OCI-M1 (cell line): ENCODE measurements around the gene USP22.

Experiments used
- DNase-seq: peaks from one replicate; lab custom pipeline; 2025; lab: John Stamatoyannopoulos, UW

Gene USP22

DNA sequence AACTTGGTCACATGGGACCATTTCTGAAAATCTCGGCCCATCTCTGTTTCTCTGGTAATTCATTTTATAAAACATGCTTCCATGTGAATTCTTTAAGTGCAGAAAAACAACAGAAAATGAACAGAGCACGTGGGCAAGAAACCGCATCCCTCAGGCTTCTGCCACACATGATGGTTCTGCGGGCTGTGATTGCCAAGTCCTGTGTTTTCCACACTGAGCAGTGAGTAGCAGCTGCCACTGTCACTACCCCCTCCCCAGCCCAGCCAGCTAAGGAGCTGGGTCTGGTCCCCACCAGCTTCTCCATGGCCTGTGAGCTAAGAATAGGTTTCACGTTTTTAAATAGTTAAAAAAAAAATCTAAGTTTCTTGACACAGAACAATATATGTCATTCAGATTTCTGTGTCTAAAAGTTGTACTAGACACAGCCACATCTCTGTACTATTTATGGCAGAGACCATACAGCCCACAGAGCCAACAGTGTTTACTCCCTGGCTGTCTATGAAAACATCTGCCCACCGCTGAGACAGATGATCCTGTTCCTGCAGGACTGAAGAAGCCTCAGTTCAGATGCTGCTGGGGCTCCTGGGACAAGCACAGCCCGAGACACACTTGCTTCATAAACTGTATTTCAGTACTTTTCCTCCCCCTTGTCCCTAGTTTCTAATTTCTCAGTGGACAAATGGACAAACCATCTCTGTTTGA lies 41.5 kb downstream of the USP22 start:
- DNase-seq: no peak

DNA sequence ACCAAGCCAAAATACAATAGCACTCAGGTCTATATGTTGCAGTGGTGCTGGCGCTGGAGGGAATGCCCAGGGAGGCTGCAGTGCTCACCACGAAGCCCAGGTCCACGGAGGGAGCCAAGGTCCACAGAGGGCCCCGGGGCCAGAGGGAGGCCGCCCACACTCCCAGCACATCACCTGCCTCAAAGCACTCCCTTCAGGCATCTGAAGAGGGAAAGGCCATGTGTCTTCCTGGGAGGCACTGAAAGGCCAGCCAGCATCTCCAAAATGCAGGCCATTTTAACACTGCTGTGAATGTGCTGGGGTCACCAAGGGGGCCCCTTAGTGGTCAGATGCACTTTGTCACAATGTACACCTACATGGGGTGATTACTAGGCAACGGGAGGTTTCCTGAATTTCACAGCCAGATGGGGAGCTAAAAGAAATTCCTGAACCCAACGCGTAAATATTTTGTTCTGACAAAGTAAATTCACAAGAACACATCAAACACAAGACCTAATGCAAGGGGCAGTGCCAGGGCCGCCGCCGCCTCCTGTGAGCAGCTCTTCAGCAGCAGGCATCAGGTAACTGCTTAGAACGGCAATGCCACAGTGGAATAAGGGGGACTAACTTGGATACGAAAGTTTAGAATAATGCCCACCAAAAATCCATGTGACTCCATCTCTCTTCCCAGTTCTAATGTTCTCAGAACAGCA lies 42.8 kb downstream of the USP22 start:
- DNase-seq: no peak

DNA sequence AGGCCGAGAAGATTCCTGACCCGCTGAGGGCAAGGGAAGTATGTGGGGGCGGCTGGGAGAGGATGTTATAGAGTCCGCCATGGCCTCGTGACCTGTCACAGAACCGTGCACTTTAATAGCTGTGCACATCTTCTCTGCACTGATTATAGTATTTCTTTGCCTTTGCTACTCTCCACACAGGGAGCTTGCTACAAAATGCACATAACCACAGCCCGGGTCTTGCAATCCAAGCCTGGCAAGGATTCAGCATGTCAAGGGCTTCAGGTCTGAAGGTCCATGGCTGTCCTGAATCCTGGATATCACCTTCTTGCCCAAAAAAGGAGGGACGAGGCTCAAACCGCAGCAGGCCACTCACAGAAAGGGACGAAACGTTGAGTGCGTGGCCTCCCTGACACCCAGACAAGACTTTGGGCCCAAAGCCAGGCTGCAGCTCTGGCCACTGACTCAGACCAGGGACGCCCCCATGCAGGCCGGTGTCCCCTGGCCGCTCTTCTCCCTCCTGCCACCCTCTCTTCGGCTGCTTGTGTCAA lies 43.7 kb downstream of the USP22 start:
- DNase-seq: no peak

- DNase-seq: peak; percentile 47
Measured at GRCh38 chr17:20998571-20999043, 44.2 kb downstream of the USP22 start.

DNA sequence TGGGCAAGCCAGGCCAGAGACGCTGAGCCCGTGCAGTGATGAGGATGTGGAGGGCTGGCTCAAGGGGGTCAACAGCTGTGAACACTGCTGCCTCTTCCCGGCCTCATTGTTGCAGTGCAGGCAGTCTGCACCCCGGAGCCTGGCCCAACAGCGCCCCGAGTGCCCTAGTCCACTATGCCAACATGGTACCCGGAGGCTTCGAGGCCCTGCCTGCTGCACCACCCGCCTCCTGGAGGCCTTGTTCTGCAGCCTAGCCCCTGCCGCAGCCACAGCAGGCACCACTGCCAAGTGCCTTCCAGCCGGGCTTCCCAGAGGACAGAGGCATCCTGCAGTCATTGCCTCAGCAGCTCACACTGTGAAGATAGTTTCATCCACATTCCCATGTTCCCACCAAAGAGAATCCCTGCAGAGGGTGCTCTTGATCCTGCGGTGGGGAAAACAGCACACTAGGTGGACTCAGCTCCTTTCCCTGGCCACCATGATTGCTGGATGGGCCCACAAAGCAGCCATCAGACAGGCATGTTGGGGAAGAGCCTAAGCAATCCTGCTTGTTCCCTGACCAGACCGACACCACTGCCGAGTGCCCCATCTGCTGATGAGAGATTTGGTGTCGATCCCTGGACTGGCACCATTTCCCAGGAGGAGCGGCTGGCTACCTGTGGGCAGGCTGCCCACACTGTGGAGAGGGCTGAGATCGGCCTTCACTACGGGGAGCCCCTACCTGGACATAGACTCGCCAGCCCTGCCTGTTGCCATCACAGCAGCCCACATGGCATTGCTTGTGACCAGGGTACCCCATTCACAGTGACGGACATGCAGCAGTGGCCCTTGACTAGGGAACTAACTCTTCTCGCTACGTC lies 44.9 kb downstream of the USP22 start:
- peak; percentile 41 for DNase-seq

DNA sequence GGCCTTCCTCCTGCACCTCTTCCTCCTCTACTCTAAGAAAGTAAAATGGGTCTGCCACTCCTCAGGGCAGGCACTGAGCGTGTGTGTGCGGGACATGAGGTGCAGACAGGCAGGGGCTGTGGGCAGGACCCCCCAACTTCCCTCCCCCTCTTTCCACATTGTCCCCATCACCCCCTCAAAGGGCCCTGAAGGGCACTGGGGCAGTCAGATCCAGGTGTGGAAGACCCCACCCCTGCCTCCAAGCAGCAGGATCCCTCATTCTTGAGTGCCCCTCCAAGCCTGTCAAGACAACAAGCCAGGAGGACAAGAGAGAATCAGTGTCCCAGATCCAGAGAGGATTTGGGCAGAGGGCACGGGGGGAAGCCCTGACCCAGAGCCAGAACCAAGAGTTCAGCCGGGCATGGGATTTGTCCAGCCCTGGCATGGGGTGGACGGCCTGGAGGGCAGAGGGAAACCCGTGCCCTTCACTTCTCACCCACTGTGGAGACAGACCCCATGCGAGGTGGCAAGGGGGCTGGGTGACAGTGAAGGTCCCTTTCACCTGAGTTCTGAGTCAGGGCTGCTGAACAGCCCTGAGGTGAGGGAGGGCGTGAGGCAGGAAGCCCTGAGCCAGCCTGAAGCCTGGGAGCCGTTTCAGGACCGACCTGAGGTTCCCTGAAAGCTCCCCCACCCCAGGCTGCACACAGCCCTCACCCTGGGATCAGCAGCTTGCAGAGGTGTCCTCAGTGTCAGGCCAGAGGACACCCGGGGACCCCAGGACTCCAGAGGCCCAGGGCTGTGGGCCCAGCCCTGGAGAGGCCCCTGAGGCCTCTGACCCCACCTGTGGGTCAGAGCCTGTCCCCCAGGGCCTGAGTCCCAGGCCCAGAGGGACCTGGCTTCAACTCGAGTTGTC lies 45.8 kb downstream of the USP22 start:
- DNase-seq: no peak

DNA sequence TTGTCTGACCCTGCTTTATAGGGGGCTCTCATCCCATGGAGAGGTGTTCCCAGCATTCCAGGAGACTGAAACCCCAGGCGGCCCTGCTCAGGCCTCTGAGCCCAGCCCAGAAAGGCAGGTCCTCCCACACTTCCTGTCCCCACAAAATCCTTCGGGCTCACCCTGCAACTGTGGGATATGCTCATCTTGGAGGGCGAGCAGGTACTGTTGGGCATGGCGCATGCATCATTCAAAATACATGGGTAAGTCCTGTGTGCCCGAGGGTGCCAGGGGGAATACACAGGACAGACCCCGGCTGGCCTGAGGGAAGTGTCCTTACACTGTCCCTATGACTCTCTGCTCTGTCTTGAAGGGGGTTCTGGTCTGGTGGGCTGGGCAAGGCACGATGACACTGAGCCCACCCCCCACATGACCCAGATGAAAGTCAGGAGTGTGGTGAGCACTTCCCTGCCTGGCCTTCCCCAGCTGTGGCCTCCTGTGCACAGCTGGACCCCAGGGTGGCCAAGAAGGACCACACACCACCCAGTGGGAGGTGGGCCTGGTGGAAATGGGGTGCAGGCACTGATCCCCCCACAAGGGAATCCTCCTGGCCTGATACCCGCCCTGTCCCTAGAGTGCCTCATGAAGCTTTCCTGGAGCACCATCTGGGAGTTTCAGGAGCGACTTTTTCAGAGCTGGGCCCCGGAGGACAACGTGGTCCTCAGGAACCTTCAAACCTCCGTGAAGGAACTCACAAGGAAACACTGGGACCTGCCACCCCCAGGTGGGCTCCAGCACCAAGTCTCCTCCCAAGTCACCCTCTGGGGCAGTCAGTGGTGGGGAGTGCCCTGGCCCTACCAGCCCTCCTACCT lies 46.7 kb downstream of the USP22 start:
- no peak for DNase-seq

- no peak for DNase-seq
Measured at GRCh38 chr17:20995164-20995872, 47.5 kb downstream of the USP22 start.

DNA sequence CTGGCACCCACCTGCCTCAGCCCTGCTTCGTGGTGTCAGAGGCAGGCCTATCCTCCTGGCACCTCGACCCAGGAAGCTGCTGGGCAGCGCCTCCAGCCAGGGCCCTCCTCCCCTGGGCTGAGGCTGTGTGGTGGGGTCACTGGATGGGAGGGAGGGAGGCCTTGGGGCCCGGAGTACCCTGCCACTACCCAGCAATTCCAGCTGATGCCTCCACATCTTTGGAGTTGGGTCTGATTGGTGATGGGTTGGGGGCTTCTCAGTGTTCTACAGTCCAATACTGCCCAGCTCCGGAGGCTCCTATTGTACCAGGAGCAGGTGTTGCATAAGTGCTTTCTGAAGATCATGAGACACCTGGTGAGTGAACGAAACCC lies 48.0 kb downstream of the USP22 start:
- DNase-seq: no peak

- DNase-seq: no peak
Measured at GRCh38 chr17:20993863-20994778, 48.7 kb downstream of the USP22 start.

DNA sequence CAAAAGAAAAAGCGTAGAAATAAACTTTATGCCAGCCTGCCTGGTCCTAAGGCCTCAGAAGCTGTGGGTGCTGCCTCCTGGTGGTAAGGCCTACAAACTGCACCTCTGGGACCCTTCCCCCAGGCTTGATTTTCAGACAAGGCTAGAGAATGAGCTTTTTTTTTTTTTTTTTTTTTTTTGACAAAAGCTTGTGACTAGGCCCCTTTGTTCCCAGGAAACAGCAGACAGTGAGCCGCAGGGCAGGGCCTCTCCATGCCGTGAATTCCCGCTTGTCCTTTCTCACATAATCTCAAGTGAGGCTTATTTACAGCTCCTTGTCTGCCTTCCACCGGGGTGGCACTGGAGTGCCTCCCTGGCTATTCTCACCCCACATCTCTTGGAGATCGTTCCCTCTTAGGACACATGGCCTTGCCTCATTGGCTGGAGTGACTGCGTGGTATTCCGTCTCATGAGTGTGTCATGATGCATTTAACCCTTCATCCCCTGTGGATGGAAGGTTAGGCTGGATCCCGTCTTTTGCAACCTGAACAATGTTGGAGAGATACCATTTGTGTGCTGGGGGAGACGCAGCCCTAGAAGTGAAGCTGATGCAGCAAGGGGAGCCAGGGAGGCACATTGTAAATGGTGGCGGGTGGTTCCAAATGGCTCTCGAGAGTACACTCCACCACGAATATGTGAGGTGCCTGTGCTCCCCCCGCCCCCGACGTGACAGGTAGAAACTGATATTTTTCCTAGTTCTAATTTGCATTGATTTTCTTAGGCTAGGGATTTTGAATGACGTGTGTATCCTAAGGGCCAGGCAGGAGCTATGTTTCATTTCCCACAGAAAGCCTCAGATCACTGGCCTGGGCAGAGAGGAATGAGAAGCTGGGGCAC lies 49.6 kb downstream of the USP22 start:
- peak; percentile 92 for DNase-seq

- DNase-seq: no peak
Measured at GRCh38 chr17:20992416-20992815, 50.4 kb downstream of the USP22 start.

GRCh38 chr17:20991276-20992037 lies 51.4 kb downstream of the USP22 start:
- no peak for DNase-seq

DNA sequence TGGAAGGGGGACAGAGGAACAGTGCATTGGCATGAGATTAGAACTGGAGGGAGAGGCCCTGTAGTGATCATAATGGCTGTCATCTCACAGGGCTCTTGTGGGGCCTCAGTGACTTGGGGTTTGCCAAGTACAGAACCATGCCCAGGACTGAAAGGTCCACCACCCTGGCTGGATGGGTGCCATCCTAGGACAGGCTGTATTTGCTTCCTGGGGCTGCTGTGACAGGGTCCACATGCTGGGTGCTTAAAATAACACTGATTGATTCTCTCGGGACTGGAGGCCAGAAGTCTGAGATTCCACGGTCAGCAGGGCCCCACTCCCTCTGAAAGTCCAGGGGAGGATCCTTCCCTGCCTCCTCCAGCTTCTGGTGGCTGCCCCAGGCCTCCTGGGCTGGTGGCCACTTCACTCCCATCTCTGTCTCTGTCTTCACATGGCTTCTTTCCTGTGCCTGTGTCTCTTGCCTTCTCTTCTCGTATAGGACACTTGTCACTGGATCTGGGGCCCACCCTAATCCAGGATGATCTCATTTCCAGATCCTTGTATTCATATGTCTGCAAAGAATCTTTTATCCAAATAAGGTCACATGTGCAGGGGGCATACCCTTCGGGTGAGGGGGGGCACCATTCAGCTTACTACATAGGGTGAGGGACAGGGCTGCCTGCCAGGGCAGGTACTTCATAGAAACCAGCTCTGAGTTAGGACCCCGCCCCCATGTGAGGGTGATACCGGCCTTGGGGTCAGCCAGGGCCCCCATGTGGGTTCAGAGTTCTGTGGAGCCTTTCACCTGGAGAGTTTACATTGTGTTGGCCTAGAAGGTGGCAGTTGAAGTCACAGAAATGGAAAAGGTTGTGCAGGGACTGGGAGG lies 52.6 kb downstream of the USP22 start:
- no peak for DNase-seq

DNA sequence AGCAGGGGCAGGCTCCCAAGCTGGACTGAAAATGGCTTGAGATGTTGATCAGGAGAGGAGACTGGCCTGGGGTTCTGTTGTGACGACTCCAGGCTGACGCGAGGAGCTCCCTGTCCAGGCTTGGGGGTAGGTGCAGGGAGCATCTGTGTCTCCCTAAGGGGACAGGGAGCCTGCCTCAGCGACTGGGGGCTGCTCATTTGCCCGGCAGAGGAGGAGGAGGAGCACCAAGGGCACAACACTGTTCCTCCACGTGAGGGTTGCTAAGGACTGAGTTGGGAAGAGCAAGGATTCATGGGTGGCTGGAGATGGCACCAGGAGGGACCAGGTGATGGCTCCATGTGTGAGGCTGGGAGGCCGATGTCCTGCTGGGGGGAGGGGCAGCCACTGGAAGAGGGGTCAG lies 53.3 kb downstream of the USP22 start:
- no peak for DNase-seq

DNA sequence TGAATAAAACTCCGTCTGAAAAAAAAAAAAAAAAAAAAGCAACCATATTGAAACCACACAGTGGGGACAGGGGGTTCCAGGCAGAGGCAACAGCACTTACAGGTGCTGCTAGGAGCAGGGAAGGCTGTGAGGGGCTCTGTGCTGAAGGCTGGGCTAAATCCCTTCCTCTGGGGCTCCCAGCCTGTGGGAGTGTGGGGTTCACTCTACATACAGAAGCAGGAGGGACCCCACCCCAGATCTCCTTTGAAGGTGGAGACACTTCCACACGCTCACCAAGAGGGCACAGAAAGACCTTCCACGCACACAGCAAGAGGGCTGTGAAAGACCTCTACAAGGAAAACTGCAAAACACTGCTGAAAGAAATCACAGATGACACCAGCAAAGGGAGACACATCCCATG lies 53.9 kb downstream of the USP22 start:
- DNase-seq: no peak
